Activated T-cell treated with anti-CD3 and anti-CD28 coated beads, Interleukin-2, amount 50 U/mL, for 72 hours (primary cell): Measurements from ENCODE around the gene EDNRA. TPM values are rescaled to one million over a fixed set of nuclear protein-coding genes. Genes with fewer than 3 reads are reported as not detected.
A peak's percentile ranks its signal among the peaks of the same experiment; 100 is the strongest.

ENCODE experiments used
- ATAC-seq, 2 donors: fragments of 150-1000 bp; cut with Tn5 transposase; replicated peaks in 1 of 2; 2 replicates each; pipeline ENCODE4 v1.10.0; 2021; ENCODE audit warnings: moderate library complexity in 2 of 2, mild to moderate bottlenecking in 1 of 2
- DNase-seq, 2 donors: peaks; one replicate each; pipeline ENCODE4 v3.0.0; 2021 to 2022; ENCODE audit warnings: mixed read lengths in 1 of 2
- H3K27ac Mint-ChIP-seq: one replicate; pipeline ENCODE4 v1.8.0; 2022; ENCODE audit warnings: mild to moderate bottlenecking, moderate library complexity, mixed read lengths
- H3K27me3 Mint-ChIP-seq: one replicate; pipeline ENCODE4 v1.8.0; 2022; ENCODE audit warnings: low read depth, mixed read lengths
- H3K36me3 Mint-ChIP-seq, 2 donors: one replicate each; pipeline ENCODE4 v1.8.0; 2022; ENCODE audit warnings: mixed read lengths in 2 of 2, mild to moderate bottlenecking in 1 of 2; ENCODE audit not compliant: insufficient read depth in 2 of 2
- H3K4me1 Mint-ChIP-seq: one replicate; pipeline ENCODE4 v1.8.0; 2022; ENCODE audit warnings: low read depth, mixed read lengths
- H3K4me3 Mint-ChIP-seq, 2 donors: one replicate each; pipeline ENCODE4 v1.8.0; 2022; ENCODE audit warnings: mild to moderate bottlenecking in 2 of 2, mixed read lengths in 2 of 2, moderate library complexity in 2 of 2
- H3K9me3 Mint-ChIP-seq, 2 donors: one replicate each; pipeline ENCODE4 v1.8.0; 2022; ENCODE audit warnings: mixed read lengths in 2 of 2
- total RNA-seq, 2 donors: library from RNA; stranded (reverse); gene quantifications; one replicate each; pipeline ENCODE4 v1.2.3, GENCODE V29; 2022

EDNRA gene
- total RNA-seq, 2 donors from 2014 or later = 0.34 to 0.69 TPM

DNA sequence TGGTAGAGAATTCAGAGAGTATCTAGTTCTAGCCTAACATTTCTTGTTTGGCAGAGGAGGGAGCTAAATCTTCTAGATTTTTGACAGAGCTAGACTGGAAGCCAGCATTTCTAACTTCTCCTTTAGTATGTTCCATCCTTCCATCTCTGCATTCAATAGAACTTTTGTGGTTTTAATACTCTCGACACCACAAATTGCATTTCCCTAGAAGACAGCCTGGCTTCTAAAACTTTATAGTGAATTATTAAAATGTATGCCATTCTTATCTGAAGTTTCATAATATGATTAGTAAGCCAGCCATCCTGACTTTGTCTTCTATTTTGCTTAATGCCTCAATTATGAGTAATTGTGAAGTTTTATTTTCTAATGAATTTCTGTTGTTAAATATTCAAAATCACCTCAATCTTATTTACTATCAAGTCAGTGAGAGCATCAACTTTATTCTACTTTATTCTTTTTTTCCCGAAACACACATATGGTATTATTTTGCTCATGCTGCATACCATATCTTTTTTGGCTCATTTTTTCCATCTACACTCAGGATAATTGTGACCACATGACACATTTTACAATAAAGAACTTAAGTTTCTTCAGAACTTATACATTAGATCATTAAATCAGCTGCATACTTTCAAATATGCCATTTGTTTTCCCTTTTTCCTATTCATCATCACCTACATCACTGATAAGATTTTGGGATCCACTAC is 30.2 kb downstream of the EDNRA start:
- no peaks in the 10 kb centered on the region for H3K36me3 Mint-ChIP-seq
- no peaks in the 10 kb centered on the region for H3K4me1 Mint-ChIP-seq
- no peak overlapping the region for H3K27ac Mint-ChIP-seq
- no peak overlapping the region for H3K4me3 Mint-ChIP-seq
- ATAC-seq (no peak), DNase-seq (no peak)
- H3K27me3 Mint-ChIP-seq = peaks cover 28% of the 10 kb centered on the region
- no peaks in the 10 kb centered on the region for H3K9me3 Mint-ChIP-seq

GRCh38 chr4:147513091-147513490 is 32.2 kb downstream of the EDNRA start:
- DNase-seq (no peak), ATAC-seq (no peak)
- H3K4me1 Mint-ChIP-seq = no peaks in the 10 kb centered on the region
- no peak overlapping the region for H3K27ac Mint-ChIP-seq
- H3K36me3 Mint-ChIP-seq = no peaks in the 10 kb centered on the region
- H3K27me3 Mint-ChIP-seq = peaks cover 22% of the 10 kb centered on the region
- no peak overlapping the region for H3K4me3 Mint-ChIP-seq
- H3K9me3 Mint-ChIP-seq = no peaks in the 10 kb centered on the region

DNA sequence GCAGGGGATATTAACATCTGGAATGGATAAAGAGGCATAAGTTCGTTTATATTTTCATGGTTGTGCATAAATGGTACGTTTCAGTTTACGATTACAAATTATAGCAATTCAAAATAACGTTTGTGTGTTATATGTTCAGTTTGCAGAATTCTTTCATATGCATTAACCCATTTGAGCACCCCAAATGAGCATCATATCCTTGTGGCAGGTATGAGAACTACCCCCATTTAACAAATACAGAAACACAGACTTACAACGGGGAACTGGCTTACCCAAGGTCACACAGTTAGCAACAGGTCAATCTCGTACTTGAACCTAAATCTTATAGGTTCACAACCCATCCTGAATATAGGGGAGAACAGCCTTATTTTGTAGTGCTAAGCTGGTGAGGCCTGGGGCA is 33.1 kb downstream of the EDNRA start:
- DNase-seq = no peak
- Mint-ChIP-seq H3K27me3 (peaks cover 17% of the 10 kb centered on the region), H3K4me1 (no peaks in the 10 kb centered on the region), H3K4me3 (no peak overlapping the region), H3K27ac (no peak overlapping the region), H3K9me3 (no peaks in the 10 kb centered on the region), H3K36me3 (no peaks in the 10 kb centered on the region)
- no peak for ATAC-seq

- Mint-ChIP-seq H3K4me3 (no peak overlapping the region), H3K27me3 (peaks cover 24% of the 10 kb centered on the region), H3K36me3 (no peaks in the 10 kb centered on the region), H3K4me1 (no peaks in the 10 kb centered on the region), H3K27ac (no peak overlapping the region), H3K9me3 (no peaks in the 10 kb centered on the region)
- DNase-seq (no peak), ATAC-seq (no peak)
These were observed 34.5 kb downstream of the EDNRA start for GRCh38 chr4:147515220-147515936.

GRCh38 chr4:147516133-147516532 is 35.2 kb downstream of the EDNRA start:
- H3K4me1 Mint-ChIP-seq = no peaks in the 10 kb centered on the region
- no peaks in the 10 kb centered on the region for H3K9me3 Mint-ChIP-seq
- DNase-seq (no peak), ATAC-seq (no peak)
- no peak overlapping the region for H3K27ac Mint-ChIP-seq
- peaks cover 23% of the 10 kb centered on the region for H3K27me3 Mint-ChIP-seq
- no peak overlapping the region for H3K4me3 Mint-ChIP-seq
- no peaks in the 10 kb centered on the region for H3K36me3 Mint-ChIP-seq

GRCh38 chr4:147518086-147518485 is 37.2 kb downstream of the EDNRA start:
- Mint-ChIP-seq H3K27me3 (peaks cover 8% of the 10 kb centered on the region), H3K36me3 (no peaks in the 10 kb centered on the region), H3K4me3 (no peak overlapping the region), H3K27ac (no peak overlapping the region), H3K9me3 (no peaks in the 10 kb centered on the region), H3K4me1 (no peaks in the 10 kb centered on the region)
- ATAC-seq (no peak), DNase-seq (no peak)

- Mint-ChIP-seq H3K27me3 (peaks cover 14% of the 10 kb centered on the region), H3K27ac (no peak overlapping the region), H3K4me3 (no peak overlapping the region), H3K36me3 (no peaks in the 10 kb centered on the region), H3K9me3 (no peaks in the 10 kb centered on the region), H3K4me1 (no peaks in the 10 kb centered on the region)
- peak; percentile 51 to 69 for ATAC-seq
- DNase-seq = peak; percentile 41 to 46
These were observed 38.2 kb downstream of the EDNRA start for GRCh38 chr4:147518846-147519767.

- Mint-ChIP-seq H3K36me3 (no peaks in the 10 kb centered on the region), H3K27me3 (peaks cover 24% of the 10 kb centered on the region), H3K4me1 (no peaks in the 10 kb centered on the region), H3K4me3 (no peak overlapping the region), H3K27ac (no peak overlapping the region), H3K9me3 (no peaks in the 10 kb centered on the region)
- ATAC-seq (no peak), DNase-seq (no peak)
These were observed 43.7 kb downstream of the EDNRA start for GRCh38 chr4:147524601-147525000.

GRCh38 chr4:147525494-147526271 is 44.8 kb downstream of the EDNRA start:
- H3K4me3 Mint-ChIP-seq = no peak overlapping the region
- H3K4me1 Mint-ChIP-seq = no peaks in the 10 kb centered on the region
- ATAC-seq = no peak
- no peak for DNase-seq
- H3K36me3 Mint-ChIP-seq = no peaks in the 10 kb centered on the region
- no peak overlapping the region for H3K27ac Mint-ChIP-seq
- H3K27me3 Mint-ChIP-seq = peaks cover 18% of the 10 kb centered on the region
- H3K9me3 Mint-ChIP-seq = no peaks in the 10 kb centered on the region

DNA sequence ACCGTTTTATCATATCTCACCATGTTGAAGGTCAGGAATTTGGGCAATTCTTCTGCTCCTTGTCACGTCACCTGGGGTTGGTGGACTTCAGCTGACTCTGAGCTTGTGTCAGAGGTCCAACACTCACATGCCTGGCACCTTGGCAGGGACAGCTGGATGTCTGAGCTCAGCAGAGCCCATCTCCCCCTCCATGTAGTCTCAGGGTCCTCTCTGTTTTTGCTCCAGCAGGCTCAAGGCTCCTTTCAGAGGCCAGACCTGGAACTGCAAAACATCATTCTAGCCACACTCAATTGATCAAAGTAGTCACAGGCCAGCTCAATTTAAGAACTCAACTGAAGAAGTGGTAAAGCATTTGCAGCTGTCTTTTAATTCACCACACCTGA is 45.4 kb downstream of the EDNRA start:
- Mint-ChIP-seq H3K4me3 (no peak overlapping the region), H3K4me1 (no peaks in the 10 kb centered on the region), H3K27me3 (peaks cover 18% of the 10 kb centered on the region), H3K27ac (no peak overlapping the region), H3K9me3 (no peaks in the 10 kb centered on the region), H3K36me3 (no peaks in the 10 kb centered on the region)
- no peak for DNase-seq
- ATAC-seq = no peak

DNA sequence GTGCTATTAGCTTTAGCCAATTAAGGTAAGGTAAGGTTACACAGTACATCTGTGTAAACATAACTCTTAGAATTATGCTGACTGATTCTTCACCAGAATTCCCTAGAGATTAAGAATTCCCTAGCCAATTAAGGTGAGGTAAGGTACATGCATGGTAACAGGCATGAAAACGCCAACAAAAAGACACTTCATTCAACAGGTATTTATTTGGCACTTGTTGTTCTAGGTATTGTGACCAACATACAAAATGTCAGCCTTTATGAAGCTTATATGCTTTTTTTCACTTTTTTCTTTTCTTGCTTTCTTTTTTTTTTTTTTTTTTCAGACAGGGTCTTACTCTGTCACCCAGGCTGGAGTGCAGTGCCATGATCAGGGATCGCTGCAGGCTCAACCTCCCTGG is 47.2 kb downstream of the EDNRA start:
- Mint-ChIP-seq H3K27ac (no peak overlapping the region), H3K27me3 (peaks cover 18% of the 10 kb centered on the region), H3K4me1 (no peaks in the 10 kb centered on the region), H3K9me3 (no peaks in the 10 kb centered on the region), H3K36me3 (no peaks in the 10 kb centered on the region), H3K4me3 (no peak overlapping the region)
- no peak for DNase-seq
- no peak for ATAC-seq

- Mint-ChIP-seq H3K36me3 (no peaks in the 10 kb centered on the region), H3K4me1 (no peaks in the 10 kb centered on the region), H3K9me3 (no peaks in the 10 kb centered on the region), H3K27me3 (peaks cover 8% of the 10 kb centered on the region), H3K4me3 (no peak overlapping the region), H3K27ac (no peak overlapping the region)
- no peak for DNase-seq
- no peak for ATAC-seq
These were observed 49.2 kb downstream of the EDNRA start for GRCh38 chr4:147530134-147530533.
